Measurements from ENCODE around the gene RUVBL2. TPM values are rescaled to one million over a fixed set of nuclear protein-coding genes. Genes with fewer than 3 reads are reported as not detected.

Gene RUVBL2
- total and polyA plus RNA-seq, 2 of the 4 experiments (the other 2 are of a cell fraction), result 196 to 391 TPM

DNA sequence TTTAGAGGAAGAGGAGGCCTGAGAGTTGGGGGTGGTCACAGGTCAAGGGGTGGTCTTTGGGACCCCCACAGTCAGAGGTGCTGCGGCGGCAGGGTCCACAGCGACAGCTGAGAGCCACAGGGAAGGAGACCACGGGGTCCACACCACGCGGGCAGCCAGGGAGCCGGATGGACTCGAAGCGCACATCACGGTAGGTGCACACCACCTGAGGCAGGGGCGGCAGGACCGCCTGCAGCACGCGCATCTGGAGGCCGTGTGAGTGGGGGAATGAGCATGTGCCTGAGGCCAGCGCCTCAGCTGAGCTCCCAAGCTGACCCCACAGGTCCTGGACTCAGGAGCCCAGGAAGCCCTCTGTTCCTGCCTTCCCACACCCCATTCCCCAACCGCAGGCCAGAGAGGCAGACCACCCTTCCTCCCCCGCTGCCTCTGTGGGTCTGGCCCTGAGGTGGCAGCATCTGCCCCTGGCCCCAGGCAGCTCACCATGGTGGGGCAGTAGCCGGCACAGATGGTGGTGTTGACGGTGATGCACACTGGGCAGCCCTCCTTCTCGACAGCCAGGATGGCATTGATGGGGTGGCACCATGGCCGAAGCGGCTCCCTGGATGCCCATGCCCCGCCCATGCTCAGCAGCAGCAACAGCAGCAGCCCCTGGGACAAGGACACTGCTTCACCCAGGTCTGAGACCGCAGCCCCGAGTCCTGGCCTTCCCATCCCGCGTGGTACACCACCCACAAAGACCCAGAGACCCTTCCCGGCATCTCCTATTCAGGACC lies 22.6 kb downstream of the RUVBL2 start:
- dilution Hi-C loops (cut with HindIII; ENCODE audit: low sequenced_read_pairs, unreplicated experiment), result no loop called here
- H3K9ac ChIP-seq (ENCODE audit: low read depth, low read length), result no peak overlapping the region
- no peak for ATAC-seq (ENCODE audit: low read depth)

More for the DNA sequence above, 22.6 kb downstream of the RUVBL2 start:
- H3K4me1 ChIP-seq (ENCODE audit: control insufficient read depth, insufficient read depth, low read length), result peaks cover 5% of the 10 kb centered on the region; the same call in 1 of the 2 replicates
- H4K5ac ChIP-seq (ENCODE audit: low read depth, low read length), result no peak overlapping the region
- no TSS peak for BruUV-seq (replicated peaks)
- H3K14ac ChIP-seq (replicated peaks; ENCODE audit: low read depth, low read length), result no peak overlapping the region
- H3K4ac ChIP-seq (ENCODE audit: low read depth, low read length), result no peak overlapping the region
- H3K4me2 ChIP-seq (ENCODE audit: low read depth, low read length), result no peak overlapping the region
- H3K23ac ChIP-seq (ENCODE audit: low read depth, low read length), result no peak overlapping the region
- intact Hi-C loops (cut with micrococcal nuclease) (no loop called here), in situ Hi-C loops (cut with MboI; ENCODE audit: low sequenced_read_pairs) (no loop called here)
- H2BK120ac ChIP-seq (ENCODE audit: low read depth, low read length), result no peak overlapping the region
- no peak overlapping the region for H2AFZ ChIP-seq (replicated peaks; ENCODE audit: low read length, poor library complexity)
- no peak for DNase-seq
- no peaks in the 10 kb centered on the region; the same call in 1 of the 2 replicates for H4K20me1 ChIP-seq (ENCODE audit: insufficient read depth, low read length)
- H2AK9ac ChIP-seq (replicated peaks; ENCODE audit: low read depth, low read length, poor library complexity), result no peak overlapping the region
- no peak overlapping the region for H2BK15ac ChIP-seq (ENCODE audit: low read depth, low read length)
- H3K36me3 ChIP-seq (ENCODE audit: control insufficient read depth, insufficient read depth, low read length), result peaks cover 38% of the 10 kb centered on the region
- H3K56ac ChIP-seq (ENCODE audit: extremely low read depth, insufficient read depth, low read length), result no peak overlapping the region
- no peak overlapping the region for H2BK20ac ChIP-seq (ENCODE audit: low read depth, low read length)
- WGBS, 2 experiments (ENCODE audit: extremely low coverage in 2 of 2, insufficient read length in 1 of 2), result 97% methylated on average over 12 of the region's 29 CpGs; no CpG with 5 or more reads in 1 of the 2 experiments
- H2AK5ac ChIP-seq (ENCODE audit: low read depth, low read length), result no peak overlapping the region
- no peak overlapping the region for H4K8ac ChIP-seq (ENCODE audit: low read depth in 2 of 2, low read length in 2 of 2)
- H2BK5ac ChIP-seq (ENCODE audit: low read depth, low read length, poor library complexity, severe bottlenecking), result no peak overlapping the region
- peaks cover 0 to 3% of the 10 kb centered on the region in 2 experiments; a peak in 1 of 4 replicates for H3K79me1 ChIP-seq (ENCODE audit: low read depth in 1 of 2, low read length in 2 of 2)
- ChIA-PET POLR2A (ENCODE audit: unreplicated experiment) (no interaction called here), CTCF (no interaction called here)
- no peak overlapping the region for H3K27ac ChIP-seq (ENCODE audit: insufficient read depth, low read length)
- no peak overlapping the region for H3K4me3 ChIP-seq (ENCODE audit: insufficient read depth, low read depth, low read length)
- H3K9me1 ChIP-seq (ENCODE audit: insufficient read depth, low read length), result 0 out of 2 replicates have a peak, but pooled peaks cover 3% of the 10 kb centered on the region
- TF ChIP-seq BHLHE40 (IDR thresholded peaks at IDR 0.05; ENCODE audit: low read depth, low read length) (no peak), MAFK (IDR thresholded peaks at IDR 0.05; ENCODE audit: low read depth, low read length) (no peak), RCOR1 (IDR thresholded peaks at IDR 0.05; ENCODE audit: insufficient replicate concordance, low read length) (no peak), RFX5 (IDR thresholded peaks at IDR 0.05; ENCODE audit: low read depth, low read length) (no peak), RAD21 (IDR thresholded peaks at IDR 0.05; ENCODE audit: low read length) (no peak), CHD1 (IDR thresholded peaks at IDR 0.05; ENCODE audit: low read depth, low read length) (no peak), SMC3 (IDR thresholded peaks at IDR 0.05; ENCODE audit: low read depth, low read length) (no peak)
- H3K18ac ChIP-seq (ENCODE audit: low read depth, low read length), result no peak overlapping the region
- no peak overlapping the region for H4K91ac ChIP-seq (ENCODE audit: insufficient read depth, low read depth, low read length)
- no peaks in the 10 kb centered on the region for H3K9me3 ChIP-seq (ENCODE audit: control insufficient read depth, insufficient read depth, low read length)
- peaks cover 2% of the 10 kb centered on the region; the same call in 1 of the 2 replicates for H3K27me3 ChIP-seq (ENCODE audit: control insufficient read depth, insufficient read depth, low read length)

All from IMR-90 (cell line).